ENCODE measurements around the gene BORCS8. TPM values are rescaled to one million over a fixed set of nuclear protein-coding genes. Genes with fewer than 3 reads are reported as not detected.
"Not testable (repeated sequence)": the region's sequence is repeated elsewhere in the genome, so short reads cannot be mapped to it uniquely, and the experiment has no call there.

Gene BORCS8
- total RNA-seq, 1 donor from 2014 or later, result 19.5 TPM

GRCh38 chr19:19137556-19138108, 54.3 kb downstream of the BORCS8 start:
- intact Hi-C loops (cut with DNase I), result loop anchor here (2.0 kb wide), 1 partner anchor 75 kb away; the partner anchor contains the start of gene SLC25A42
- ATAC-seq (peak; percentile 5), DNase-seq (ENCODE audit: missing footprints) (no peak)

DNA sequence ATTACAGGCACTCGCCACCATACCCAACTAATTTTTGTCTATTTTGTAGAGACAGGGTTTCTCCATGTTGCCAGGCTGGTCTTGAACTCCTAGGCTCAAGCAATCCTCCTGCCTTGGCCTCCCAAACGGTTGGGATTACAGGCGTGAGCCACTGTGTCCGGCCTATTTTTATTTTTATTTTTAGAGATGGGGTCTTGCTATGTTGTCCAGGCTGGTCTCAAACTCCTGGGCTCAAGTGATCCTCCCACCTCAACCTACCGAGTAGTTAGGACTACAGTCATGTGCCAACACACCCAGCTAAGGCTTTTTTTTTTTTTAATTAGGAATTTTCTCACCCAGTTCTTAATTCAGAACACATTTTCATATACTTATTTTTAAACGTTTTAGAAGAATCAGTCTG, 56.2 kb downstream of the BORCS8 start:
- ATAC-seq; DNase-seq (ENCODE audit: missing footprints); intact Hi-C loops (cut with DNase I): not testable (repeated sequence)

- DNase-seq (ENCODE audit: missing footprints), result peak; percentile 89
- peak; percentile 85 for ATAC-seq
- intact Hi-C loops (cut with DNase I), result no loop called here
These were observed 57.2 kb downstream of the BORCS8 start for GRCh38 chr19:19134687-19135158.

- DNase-seq (ENCODE audit: missing footprints) (no peak), ATAC-seq (no peak)
- intact Hi-C loops (cut with DNase I), result no loop called here
These were observed 58.0 kb downstream of the BORCS8 start for GRCh38 chr19:19133985-19134384.

DNA sequence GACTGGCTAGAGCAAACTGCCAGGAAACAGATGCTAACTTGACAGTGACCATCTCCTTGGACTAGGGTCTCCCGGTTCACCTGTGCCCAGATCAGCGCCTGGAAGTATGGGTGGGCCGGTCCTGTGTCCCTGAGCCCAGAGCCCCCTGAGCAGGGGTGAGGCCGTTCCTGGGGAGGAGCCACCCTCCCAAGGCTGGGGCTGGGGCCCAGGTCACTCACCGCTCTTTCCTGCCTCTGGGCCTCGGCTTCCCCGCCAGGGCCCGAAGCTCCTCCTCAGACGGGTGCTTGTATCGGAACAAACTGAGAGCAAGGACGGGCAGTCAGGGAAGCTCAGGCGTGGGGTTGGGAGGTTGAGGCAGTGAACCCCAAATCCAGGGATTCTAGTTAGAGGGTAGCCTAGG, 59.0 kb downstream of the BORCS8 start:
- ATAC-seq (no peak), DNase-seq (ENCODE audit: missing footprints) (no peak)
- intact Hi-C loops (cut with DNase I), result no loop called here

- intact Hi-C loops (cut with DNase I), result no loop called here
These were observed 60.0 kb downstream of the BORCS8 start for GRCh38 chr19:19131989-19132388.

More at GRCh38 chr19:19131989-19132388, 60.0 kb downstream of the BORCS8 start:
- ATAC-seq (no peak), DNase-seq (ENCODE audit: missing footprints) (no peak)

Other genes starting within 250 kb of the BORCS8 start
- gene SUGP2, start 158.6 kb downstream of the BORCS8 start, total RNA-seq, result 68.5 TPM
- gene ARMC6, start 158.5 kb downstream of the BORCS8 start, total RNA-seq, result 13.6 TPM
- gene SLC25A42, start 128.2 kb downstream of the BORCS8 start, total RNA-seq, result 30.9 TPM
- gene TMEM161A, start 53.7 kb downstream of the BORCS8 start, total RNA-seq, result 23.5 TPM
- gene MEF2B, start 21.9 kb downstream of the BORCS8 start, total RNA-seq, result 1.4 TPM
- 39.9 TPM for gene RFXANK, start 106 bp upstream of the BORCS8 start, total RNA-seq
- 7.8 TPM for gene NR2C2AP, start 11.3 kb upstream of the BORCS8 start, total RNA-seq
- gene NCAN, start 19.8 kb upstream of the BORCS8 start, total RNA-seq, result not detected
- 0.57 TPM for gene TM6SF2, start 81.1 kb upstream of the BORCS8 start, total RNA-seq
- gene SUGP1, start 128.4 kb upstream of the BORCS8 start, total RNA-seq, result 34.9 TPM
- 31.8 TPM for gene MAU2, start 128.7 kb upstream of the BORCS8 start, total RNA-seq
- gene GATAD2A, start 213.5 kb upstream of the BORCS8 start, total RNA-seq, result 25.9 TPM